ENCODE results near the gene ZKSCAN2.

DNA sequence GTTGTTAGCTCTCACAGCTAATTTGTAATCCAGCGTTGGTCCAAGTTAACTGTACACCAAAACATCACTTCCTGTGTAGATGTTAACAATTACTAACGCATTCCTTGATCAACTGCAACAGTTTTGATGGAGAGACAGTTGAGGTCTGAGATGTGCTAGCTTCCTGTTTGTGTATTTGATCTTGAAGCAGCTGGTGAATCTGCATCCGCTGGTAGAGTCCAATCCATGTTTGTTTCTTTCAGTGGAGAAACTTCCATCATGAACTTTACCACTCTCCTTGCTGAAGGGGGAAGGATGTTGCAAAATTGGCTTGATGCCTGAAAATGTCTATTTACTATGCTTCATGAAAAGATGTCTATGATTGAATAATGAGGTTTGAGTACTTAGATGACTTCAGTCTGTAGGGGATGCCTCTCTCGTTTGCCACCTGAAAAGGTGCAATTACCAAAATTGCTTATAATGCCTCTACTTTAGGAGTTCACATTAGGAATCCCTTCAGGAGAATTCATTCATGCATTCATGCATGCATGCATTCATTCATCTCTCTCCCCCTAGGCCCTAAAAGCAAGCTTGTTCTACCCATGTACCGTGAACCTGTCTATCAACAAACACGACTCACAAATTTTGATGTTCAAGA lies 39.6 kb upstream of the ZKSCAN2 start:
- TF ChIP-seq CTCF (conservative IDR thresholded peaks at IDR 0.05) (no peak), EZH2 (IDR thresholded peaks at IDR 0.05; ENCODE audit: low read depth) (no peak)

All from PC-9 (cell line).